ENCODE measurements around the gene ATP5PB. TPM values are rescaled to one million over a fixed set of nuclear protein-coding genes. Genes with fewer than 3 reads are reported as not detected.

The ATP5PB gene, protein sequence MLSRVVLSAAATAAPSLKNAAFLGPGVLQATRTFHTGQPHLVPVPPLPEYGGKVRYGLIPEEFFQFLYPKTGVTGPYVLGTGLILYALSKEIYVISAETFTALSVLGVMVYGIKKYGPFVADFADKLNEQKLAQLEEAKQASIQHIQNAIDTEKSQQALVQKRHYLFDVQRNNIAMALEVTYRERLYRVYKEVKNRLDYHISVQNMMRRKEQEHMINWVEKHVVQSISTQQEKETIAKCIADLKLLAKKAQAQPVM
- 155 to 162 TPM (median 156 TPM) in 3 replicates for total RNA-seq

DNA sequence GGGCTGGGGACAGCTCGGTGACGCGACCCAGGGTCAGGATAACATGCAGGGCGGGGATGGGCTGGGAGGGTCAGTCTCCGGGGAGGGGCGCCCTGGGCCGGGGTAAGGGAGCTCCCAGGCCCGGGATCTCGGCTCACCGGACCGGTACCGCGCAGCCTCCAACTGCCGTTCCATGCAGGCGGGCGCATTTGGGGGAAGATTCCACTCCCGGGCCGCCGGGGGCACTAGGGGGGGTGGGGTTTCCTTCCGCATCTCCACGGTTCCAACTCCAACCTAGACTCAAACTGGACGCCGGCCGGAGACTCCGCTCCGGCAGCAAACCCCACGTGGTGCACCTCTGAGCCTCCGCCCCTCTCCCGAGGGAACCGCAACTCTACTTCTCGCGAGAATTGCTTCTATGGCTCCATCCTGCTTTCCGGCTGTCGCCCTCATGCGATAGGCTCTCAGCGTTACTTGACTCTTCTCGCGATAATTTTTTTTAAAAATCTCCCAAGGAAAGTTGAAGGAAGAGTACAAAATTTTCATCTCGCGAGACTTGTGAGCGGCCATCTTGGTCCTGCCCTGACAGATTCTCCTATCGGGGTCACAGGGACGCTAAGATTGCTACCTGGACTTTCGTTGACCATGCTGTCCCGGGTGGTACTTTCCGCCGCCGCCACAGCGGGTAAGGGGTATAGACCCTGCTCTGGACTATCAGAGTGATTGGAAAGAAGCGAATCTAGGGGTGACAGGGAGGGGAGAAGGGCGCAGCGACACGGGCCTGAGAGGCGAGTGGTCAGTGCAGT, at the start of gene ATP5PB, which contains the start of gene WDR77:
Gene ATP5PB, plus strand, starts transcription at position 547 of the 785 bp plus-strand sequence. Its CDS starts 78 bp downstream, at position 625.
Gene WDR77, minus strand, starts transcription at position 339 of the 785 bp plus-strand sequence. Its CDS starts 87 bp downstream, at position 252.
- peaks cover 38% of the 10 kb centered on the region for H3K4me1 Mint-ChIP-seq
- peaks cover 13% of the 10 kb centered on the region for H3K36me3 Mint-ChIP-seq
- H3K4me3 Mint-ChIP-seq: peak within 1 kb of the TSS; percentile 100
- H3K27ac Mint-ChIP-seq: peak within 1 kb of the TSS; percentile 100
- TF ChIP-seq, protein P1, sequence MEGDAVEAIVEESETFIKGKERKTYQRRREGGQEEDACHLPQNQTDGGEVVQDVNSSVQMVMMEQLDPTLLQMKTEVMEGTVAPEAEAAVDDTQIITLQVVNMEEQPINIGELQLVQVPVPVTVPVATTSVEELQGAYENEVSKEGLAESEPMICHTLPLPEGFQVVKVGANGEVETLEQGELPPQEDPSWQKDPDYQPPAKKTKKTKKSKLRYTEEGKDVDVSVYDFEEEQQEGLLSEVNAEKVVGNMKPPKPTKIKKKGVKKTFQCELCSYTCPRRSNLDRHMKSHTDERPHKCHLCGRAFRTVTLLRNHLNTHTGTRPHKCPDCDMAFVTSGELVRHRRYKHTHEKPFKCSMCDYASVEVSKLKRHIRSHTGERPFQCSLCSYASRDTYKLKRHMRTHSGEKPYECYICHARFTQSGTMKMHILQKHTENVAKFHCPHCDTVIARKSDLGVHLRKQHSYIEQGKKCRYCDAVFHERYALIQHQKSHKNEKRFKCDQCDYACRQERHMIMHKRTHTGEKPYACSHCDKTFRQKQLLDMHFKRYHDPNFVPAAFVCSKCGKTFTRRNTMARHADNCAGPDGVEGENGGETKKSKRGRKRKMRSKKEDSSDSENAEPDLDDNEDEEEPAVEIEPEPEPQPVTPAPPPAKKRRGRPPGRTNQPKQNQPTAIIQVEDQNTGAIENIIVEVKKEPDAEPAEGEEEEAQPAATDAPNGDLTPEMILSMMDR (IDR thresholded peaks at IDR 0.05; ENCODE audit: unreplicated experiment): no peak
- no peaks in the 10 kb centered on the region for H3K9me3 Mint-ChIP-seq
- peak; percentile 86 for DNase-seq (ENCODE audit: low spot score in 2 of 2, unreplicated experiment in 2 of 2)
- H3K27me3 Mint-ChIP-seq (ENCODE audit: low read depth): no peaks in the 10 kb centered on the region

GRCh38 chr1:111399792-111400610, 49.3 kb upstream of the ATP5PB start:
- no peak overlapping the region for H3K27ac Mint-ChIP-seq
- peaks cover 3% of the 10 kb centered on the region for H3K4me1 Mint-ChIP-seq
- no peaks in the 10 kb centered on the region for H3K36me3 Mint-ChIP-seq
- peaks cover 11% of the 10 kb centered on the region for H3K27me3 Mint-ChIP-seq (ENCODE audit: low read depth)
- H3K9me3 Mint-ChIP-seq: peaks cover 4% of the 10 kb centered on the region
- TF ChIP-seq, protein P1 (IDR thresholded peaks at IDR 0.05; ENCODE audit: unreplicated experiment): peak; percentile 74
- H3K4me3 Mint-ChIP-seq: no peak overlapping the region
- DNase-seq (ENCODE audit: low spot score in 2 of 2, unreplicated experiment in 2 of 2): peak in 1 of 2 experiments; percentile 58

DNA sequence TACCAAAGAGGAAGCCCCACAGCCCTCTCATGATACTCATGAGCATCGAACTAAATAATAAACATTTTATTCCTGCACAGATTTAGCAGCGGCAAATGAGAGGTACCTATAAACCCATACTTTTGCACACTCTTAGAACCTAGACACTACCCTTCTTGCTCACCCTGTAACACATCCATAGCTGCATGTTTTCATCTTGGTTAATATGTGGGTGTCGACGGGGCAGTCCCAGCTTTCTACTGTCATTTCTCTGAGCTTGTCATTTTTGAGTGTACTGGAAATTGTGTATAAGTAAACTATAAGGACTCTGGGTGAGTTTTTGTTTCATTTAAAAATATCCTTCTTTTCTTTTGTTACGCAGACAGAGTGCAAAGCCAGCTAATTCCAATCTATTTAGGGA, 47.2 kb upstream of the ATP5PB start:
- H3K9me3 Mint-ChIP-seq: peaks cover 4% of the 10 kb centered on the region
- TF ChIP-seq, protein P1 (IDR thresholded peaks at IDR 0.05; ENCODE audit: unreplicated experiment): no peak
- H3K27me3 Mint-ChIP-seq (ENCODE audit: low read depth): peaks cover 7% of the 10 kb centered on the region
- DNase-seq (ENCODE audit: low spot score in 2 of 2, unreplicated experiment in 2 of 2): no peak
- no peak overlapping the region for H3K27ac Mint-ChIP-seq
- no peaks in the 10 kb centered on the region for H3K36me3 Mint-ChIP-seq
- peaks cover 5% of the 10 kb centered on the region for H3K4me1 Mint-ChIP-seq
- no peak overlapping the region for H3K4me3 Mint-ChIP-seq

- DNase-seq (ENCODE audit: low spot score in 2 of 2, unreplicated experiment in 2 of 2): no peak
- Mint-ChIP-seq H3K27me3 (ENCODE audit: low read depth) (peaks cover 8% of the 10 kb centered on the region), H3K9me3 (no peaks in the 10 kb centered on the region), H3K4me3 (no peak overlapping the region), H3K36me3 (no peaks in the 10 kb centered on the region), H3K4me1 (peaks cover 5% of the 10 kb centered on the region), H3K27ac (no peak overlapping the region)
- TF ChIP-seq, protein P1 (IDR thresholded peaks at IDR 0.05; ENCODE audit: unreplicated experiment): no peak
Observed at GRCh38 chr1:111404588-111404987, 44.7 kb upstream of the ATP5PB start.

GRCh38 chr1:111406321-111406768, 42.9 kb upstream of the ATP5PB start:
- no peak overlapping the region for H3K27ac Mint-ChIP-seq
- TF ChIP-seq, protein P1 (IDR thresholded peaks at IDR 0.05; ENCODE audit: unreplicated experiment): no peak
- no peak for DNase-seq (ENCODE audit: low spot score in 2 of 2, unreplicated experiment in 2 of 2)
- no peaks in the 10 kb centered on the region for H3K9me3 Mint-ChIP-seq
- no peak overlapping the region for H3K4me3 Mint-ChIP-seq
- H3K4me1 Mint-ChIP-seq: peaks cover 2% of the 10 kb centered on the region
- peaks cover 8% of the 10 kb centered on the region for H3K27me3 Mint-ChIP-seq (ENCODE audit: low read depth)
- H3K36me3 Mint-ChIP-seq: no peaks in the 10 kb centered on the region
